HG03175 (cell line): ENCODE data around the gene POLDIP3.
"Not testable (repeated sequence)": the region's sequence is repeated elsewhere in the genome, so short reads cannot be mapped to it uniquely, and the experiment has no call there.

ENCODE experiments used
- ATAC-seq: cut with Tn5 transposase; IDR thresholded peaks from one replicate; pipeline ENCODE4 v1.9.1; 2021; ENCODE audit warnings: mild to moderate bottlenecking, moderate library complexity; ENCODE audit not compliant: unreplicated experiment

The POLDIP3 gene

DNA sequence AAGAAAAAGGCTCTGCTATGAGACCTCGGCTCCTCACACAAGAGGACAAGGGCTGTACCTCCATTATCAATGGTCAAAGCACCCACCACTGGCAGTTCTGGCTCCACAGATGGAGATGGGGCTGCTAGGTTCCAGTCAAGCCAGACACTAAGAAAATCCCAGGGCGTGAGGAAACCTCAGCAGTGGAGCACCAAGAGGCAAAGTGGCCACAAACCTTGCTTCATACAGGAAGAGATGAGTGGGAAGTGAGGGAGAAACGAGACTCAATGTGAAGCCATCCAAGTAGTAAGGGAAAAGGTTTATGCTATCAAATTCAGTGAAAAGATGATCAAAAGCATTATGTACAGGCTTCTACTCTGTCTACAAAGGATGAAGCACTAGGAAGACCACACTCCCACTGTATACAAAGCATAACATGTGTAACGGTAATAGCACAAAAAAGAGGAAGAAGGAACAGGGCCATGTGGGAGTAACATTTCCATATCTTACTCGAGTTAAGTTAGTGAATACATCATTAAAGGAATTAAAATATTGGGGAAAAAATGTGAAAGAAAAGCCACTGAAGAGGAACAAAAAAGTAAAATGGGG lies 27.0 kb downstream of the POLDIP3 start:
- no peak for ATAC-seq

DNA sequence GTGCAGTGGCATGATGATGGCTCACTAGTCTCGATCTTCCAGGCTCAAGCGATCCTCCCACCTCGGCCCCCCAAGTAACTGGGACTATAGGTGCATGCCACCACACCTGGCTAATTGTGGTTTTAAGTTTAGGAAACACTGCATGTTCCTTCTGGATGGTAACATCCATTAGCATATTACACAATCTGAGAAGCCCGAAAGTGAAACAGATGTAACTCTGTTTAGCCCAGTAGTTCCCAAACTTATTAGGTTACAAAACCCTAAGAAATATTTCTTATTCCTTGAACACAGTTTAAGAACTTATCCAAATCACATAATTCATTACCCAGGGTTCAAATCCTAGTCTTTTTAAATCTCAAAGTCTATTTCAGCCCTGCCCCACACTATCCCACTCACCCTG lies 28.3 kb downstream of the POLDIP3 start:
- no peak for ATAC-seq

DNA sequence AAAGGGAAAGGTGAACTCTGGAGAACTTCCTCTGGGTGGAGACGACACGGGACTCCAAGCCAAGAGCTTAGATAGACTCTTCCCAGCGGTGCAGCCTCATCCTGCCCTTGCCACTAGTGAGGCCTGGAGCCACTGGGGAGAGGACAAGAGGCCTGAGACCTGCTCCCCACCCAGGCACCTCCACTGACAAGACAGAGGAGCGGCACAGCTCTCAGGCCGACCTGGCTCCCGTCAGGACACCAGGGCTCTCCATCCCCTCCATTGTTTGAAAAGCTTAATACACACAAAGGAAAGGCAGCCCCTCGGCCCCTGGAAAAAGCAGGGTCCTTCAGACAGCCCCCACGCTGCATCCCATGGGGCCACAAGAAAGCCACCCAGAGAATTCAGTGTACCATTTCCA lies 29.6 kb downstream of the POLDIP3 start:
- no peak for ATAC-seq

DNA sequence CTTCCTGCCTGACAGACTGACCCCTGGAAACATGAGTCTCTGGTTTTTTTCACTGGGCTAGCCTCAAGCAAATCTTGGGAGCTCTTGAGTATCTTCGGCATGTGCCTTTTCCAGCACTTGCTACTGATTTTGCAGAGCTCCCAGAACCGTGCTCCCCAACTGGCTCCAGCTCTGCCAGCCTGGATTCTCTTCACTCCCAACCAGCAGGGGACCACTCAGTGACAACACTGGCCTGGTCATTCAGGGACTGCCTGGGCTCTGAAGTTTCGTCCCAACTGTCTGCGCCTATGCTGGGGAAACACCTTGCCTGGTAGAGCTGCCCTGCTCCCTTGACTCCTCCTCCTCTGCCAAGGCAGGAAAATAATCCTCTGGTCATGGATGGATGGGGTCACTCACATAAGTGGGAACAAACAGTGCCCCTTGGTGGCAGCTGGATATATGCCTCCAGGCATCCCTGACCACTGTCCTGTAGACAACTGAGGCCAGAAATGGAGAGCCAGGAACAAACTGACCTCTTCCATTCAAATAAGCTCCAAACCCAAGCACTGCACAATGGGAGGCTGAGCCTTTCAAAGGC lies 30.2 kb downstream of the POLDIP3 start:
- ATAC-seq, result no peak

DNA sequence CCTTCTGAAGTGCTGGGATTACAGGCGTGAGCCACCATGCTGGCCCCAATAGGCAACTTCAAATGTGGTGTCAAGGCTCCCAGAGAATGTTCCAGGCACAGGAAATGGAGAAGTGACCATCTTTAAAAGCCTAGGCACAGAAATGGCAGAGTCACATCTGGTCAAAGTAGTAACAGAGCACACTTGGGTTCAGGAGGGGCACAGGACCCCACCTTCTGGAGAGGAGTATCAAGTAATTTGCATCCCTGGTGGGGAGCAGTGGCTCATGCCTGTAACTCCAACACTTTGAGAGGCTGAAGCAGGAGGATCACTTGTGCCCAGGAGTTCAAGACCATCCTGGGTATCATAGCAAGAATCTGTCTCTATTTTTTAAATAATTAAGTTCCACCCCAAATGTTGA lies 31.7 kb downstream of the POLDIP3 start:
- no peak for ATAC-seq

DNA sequence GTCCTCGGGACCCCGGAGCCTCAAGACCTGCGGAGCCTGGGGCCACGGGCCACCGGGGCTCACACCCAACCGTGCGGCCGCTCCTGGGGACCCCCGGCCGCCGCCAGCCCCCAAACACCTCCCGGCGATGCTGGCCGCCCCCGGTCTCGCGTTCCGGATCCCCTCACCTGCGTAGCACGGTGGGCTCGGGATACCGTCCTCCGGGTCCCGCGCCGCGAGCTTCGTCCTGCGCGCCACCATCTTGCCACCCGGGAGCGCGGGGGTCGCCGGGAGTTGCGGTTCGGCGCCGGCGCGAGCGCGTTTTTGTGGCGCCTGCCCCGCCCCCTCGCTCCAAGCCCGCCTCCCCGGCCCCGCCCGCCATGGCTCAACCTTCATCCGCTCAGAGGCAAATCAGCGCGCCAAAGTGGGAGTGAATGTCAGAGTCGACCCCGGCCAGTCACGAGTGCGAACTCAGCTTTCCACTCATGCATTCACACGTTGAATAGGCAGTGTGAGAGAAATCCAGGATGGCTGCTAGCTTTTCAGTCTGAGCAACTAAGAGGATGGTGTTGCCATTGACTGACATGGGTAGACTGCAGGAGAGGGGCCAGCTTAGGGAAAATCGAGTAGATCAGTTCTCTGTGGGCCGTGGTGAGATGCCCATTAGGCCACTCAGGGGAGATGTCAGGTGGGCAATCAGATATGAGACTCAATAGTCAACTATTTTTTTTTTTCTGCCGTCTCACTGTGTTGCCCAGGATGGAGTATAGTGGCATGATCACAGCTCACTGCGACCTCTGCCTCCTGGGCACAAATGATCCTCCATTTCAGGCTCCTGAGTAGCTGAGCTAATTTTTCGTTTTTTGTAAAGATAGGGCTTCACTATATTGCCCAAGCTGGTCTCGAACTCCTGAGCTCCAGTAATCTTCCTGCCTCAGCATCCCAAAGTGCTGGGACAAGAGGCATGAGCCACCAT lies 32.6 kb downstream of the POLDIP3 start:
- peak; percentile 69 for ATAC-seq

DNA sequence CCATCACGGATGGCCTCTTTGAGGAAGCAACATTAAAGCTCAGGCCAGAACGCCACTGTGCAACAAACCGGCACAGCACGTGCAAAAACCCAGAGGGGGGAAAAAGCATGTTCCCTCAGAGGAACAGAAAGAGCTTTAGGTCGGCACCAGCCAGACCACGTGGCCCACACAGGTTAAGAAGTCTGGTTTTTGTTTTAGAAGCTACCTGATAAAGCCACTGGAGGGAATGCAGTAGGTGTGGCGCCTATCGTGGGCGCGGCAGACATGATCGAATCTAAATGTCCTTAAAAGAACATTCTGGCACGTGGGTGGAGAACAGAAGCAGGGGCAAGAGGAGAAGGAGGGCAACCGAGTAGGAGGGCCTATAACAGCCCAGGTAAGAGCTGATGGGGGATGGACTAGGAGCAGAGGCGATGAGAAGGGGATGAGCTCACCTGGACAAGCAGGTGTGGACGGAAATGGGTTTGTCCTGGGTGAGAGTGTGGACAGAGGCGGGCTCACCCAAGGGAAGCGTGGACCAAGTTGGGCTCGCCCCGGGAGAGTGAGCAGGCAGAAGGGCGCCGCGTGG lies 33.4 kb downstream of the POLDIP3 start:
- ATAC-seq, result peak; percentile 12

DNA sequence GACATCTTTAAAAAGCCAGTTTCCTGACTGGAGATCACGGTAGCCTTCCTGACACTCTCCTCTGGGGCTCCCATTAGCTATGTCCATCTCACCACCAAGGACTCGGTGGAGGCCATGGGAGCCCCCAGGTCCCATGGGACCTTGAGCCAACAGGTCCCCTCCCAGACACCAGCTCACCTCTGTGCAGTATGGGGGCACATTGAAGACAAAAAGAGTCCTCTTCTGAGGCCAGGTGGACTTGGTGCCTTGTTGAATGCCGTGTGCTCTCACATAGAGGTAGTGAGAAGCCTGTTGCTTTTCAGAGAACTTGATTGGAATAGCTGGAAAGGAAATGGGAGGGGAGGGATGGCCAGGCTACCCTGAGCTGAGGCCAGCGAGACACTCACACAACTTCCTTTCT lies 34.6 kb downstream of the POLDIP3 start:
- not testable (repeated sequence) for ATAC-seq

DNA sequence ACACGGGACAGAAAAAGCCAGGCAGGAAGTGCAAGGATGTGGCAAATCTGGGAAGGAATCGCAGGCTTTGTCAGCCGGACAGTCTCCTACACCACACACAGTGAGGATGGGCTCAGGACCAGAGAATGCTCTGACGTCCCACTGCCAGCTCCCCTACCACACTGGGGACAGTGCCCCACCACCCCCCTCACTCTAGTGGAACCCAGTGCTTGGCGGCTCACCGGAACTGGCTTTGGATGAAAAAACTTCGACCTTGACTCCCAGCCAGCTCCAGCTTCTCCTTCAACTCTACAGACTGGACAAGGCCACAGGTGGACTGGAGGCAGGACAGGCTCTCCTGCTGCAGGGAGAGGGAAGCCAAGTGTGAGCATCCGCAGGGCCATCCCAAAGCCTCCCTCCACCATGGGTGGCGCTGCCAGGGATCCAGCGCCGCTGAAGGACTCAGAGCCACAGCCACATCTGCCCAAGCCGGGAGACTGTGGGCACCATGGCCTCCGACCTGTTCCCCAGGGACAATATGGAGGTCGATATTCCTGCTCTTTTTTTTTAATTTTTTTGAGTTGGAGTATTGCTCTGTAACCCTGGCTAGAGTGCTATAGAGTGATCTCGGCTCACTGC lies 37.0 kb downstream of the POLDIP3 start:
- no peak for ATAC-seq

DNA sequence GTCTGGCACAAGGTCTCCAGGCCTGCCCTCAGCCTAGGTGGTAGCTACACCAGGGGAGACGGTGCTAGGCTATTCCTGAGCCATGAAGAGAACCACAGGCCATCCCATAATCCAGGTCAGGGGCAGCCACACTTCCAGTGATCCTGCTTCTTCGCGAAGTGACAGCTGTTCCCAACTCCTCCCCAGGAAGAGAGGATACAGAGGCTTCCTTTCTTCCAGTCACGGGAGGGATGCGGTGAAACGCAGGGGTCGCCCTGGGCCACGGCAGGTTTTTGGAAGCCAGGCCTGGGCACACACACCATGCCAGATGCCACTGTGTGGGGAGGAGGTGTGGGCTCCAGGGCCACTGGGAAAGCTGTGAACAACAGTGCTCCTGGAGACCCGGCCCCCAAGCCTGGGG lies 37.5 kb downstream of the POLDIP3 start:
- ATAC-seq, result not testable (repeated sequence)

DNA sequence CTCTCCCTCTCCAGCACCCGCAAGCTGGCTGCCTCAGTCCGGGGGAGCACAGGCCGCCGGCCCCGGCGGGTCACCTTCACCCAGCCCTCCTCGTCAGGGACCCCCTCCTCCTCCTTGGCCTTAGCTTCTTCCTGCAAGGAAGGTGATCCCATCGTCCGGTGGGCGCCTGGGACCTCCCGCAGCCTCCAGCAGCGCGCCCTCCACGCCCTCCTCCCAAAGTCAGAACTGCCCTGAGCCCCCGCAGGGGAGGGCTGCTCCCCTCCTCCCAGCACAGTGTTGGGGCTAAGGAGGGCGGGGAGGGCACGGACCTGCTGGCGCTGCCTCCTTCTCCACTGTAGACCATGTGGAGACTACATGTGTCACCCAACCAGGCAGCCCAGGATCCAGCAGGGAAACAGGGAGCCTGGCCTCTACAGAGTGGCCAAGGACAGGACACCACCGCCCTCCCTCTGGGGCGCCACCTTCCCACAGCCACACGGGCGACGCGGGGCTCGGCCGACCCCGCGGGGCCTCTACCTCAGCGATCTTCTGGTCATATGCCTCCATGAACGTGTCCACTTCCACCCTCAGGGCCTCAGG lies 38.6 kb downstream of the POLDIP3 start:
- ATAC-seq, result not testable (repeated sequence)

DNA sequence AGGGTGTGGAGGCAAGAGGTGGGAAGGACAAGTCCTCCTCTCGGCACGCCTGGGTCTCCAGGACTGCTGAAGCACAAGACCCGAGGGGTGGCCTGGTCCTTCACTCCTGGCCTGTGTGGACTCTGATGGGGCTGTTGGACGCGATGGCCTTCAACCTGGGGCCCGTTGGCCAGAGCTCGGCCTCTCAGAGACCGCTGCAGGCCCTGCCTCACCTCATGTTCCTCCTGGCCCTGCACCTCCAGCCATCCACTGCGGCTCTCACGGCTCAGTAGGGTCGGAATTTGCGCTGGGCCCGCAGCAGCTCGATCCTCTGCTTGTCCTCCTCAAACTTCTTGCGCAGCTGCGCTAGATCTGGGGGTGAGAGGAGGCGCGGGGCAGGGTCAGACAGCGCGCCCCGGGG lies 40.2 kb downstream of the POLDIP3 start:
- ATAC-seq, result not testable (repeated sequence)

DNA sequence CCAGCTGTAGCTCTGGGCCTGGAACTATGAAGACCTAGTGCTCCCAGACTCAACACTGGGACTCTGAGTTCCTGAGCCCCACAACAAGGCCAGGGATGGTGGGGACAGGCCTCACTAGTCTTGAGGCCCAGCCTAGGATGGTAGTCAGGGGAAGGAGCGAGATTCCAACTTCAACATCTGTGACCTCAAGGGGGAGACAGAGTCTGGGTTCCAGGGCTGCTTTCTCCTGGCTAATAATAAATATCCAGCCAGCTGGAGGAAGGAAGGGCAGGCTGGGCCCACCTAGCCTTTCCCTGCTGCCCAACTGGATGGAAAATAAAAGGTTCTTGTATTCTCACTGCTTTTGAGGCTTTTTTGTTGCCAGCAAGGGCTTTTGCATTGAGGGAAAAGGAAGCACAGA lies 40.6 kb downstream of the POLDIP3 start:
- ATAC-seq, result not testable (repeated sequence)

DNA sequence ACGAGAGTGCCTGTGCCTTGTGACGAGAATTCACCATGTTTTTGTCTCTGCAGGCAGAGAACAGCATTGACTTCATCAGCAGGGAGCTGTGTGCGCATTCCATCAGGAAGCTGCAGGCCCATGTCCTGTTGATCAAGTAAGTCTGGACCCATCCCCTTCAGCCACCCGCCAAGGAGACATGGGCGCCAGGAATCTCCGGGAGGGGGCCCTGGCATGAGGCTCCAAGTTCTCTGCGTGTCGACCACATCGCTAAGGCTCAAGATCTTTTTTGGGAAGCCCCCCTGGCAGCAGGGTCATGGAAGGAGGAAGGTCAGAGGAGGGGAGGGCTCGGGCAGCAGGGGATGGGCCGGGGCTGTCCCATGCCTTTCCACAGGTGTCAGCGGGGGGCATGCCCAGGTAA lies 43.6 kb downstream of the POLDIP3 start:
- ATAC-seq, result not testable (repeated sequence)

DNA sequence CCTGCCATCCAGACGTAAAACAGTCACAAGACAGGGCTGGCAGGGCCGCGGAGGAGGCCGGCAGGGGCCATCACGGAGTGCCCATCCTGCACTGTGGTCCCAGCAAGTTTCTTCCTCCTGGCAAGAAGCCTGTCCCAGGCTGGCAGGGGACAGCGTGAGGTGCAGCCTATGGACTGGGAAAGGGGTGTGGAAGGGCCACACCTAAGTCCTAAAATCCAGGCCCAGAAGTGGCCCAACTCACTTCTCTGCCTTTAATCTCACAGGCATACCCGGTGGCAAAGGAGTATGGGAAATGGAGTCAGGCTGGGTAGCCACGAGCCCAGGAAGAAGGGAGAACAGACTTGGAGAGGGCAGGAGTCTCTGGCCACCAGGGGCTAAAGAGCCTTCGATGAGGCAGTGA lies 44.1 kb downstream of the POLDIP3 start:
- ATAC-seq, result not testable (repeated sequence)

DNA sequence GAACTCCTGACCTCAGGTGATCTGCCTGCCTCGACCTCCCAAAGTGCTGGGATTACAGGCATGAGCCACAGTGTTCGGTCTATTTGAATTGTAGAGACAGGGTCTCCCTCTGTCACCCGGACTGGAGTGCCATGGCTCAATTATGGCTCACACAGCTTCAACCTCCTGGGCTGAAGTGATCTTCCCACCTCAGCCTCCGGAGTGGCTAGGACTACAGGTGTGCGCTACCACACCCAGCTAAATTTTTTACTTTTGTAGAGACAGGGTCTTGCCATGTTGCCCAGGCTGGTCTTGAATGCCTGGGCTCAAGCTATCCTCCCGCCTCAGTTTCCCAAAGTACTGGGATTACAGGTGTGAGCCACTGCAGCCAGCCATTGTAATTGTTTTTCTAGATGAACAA lies 46.7 kb downstream of the POLDIP3 start:
- ATAC-seq, result not testable (repeated sequence)

DNA sequence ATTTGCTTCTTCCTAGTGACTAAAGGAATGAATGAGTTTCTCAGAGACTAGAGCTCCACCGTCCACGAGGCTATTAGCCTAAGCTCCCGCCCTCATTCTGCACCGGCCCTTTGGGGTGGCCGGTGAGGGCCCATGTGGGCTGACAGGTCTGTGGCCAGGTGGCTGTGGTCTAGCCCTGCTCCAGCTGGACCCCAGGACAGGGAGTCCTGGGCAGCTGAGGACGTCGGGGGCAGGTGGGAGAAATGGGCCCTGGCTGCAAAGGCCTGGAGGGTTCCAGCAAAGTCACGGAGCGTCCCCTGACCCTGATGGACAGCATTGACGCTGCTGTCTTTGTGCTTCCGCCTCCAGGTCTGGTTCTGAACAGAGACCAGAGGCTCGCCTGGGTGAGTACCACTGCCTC lies 48.7 kb downstream of the POLDIP3 start:
- no peak for ATAC-seq

DNA sequence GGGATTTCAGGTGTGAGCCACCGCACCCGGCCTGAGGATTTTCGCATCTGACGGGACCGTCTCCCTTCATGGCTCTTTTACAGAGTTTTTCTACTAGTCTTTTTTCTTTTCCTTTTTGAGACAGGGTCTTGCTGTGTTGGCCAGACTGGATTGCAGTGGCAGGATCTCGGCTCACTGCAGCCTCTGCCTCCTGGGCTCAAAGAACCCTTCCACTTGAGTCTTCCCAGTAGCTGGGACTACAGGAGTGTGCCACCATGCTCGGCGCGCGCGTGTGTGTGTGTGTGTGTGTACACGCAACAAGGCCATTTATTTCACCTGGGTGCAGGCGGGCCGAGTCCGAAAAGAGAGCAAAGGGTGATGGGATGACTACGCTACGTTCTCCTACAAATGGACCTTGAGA lies 50.0 kb downstream of the POLDIP3 start:
- no peak for ATAC-seq

DNA sequence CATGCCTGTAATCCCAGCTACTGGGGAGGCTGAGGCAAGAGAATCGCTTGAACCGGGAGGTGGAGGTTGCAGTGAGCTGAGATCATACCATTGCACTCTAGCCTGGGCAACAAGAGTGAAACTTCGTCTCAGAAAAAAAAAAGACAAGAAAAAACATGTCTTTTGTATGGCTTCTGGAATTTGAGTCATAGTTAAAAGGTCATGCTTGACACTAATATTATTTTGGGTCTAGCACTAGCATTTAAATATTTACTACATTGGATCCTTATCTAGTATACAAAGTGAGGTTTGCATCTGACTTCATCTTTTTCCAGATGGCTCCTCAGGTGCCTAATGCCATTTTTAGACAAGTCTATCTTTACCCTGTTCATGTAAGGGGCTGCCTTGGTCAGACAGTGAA lies 50.7 kb downstream of the POLDIP3 start:
- ATAC-seq, result not testable (repeated sequence)

DNA sequence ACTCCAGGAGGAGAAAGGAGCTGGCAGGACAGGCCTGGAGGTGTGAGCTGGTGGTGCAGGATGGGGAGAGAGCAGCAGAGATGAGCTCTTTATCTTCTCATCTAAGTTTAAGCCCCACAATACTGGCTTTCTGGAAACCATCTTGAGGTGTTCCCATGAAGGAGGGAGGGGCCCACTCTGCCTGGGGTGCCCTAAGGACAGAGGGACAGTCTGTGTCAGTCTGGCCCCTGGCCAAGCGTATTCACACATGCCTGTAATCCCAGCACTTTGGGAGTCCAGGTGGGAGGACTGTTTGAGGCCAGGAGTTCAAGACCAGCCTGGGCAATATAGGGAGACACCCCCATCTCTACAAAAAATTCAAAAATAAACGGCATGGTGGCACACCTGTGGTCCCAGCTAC lies 52.0 kb downstream of the POLDIP3 start:
- no peak for ATAC-seq

DNA sequence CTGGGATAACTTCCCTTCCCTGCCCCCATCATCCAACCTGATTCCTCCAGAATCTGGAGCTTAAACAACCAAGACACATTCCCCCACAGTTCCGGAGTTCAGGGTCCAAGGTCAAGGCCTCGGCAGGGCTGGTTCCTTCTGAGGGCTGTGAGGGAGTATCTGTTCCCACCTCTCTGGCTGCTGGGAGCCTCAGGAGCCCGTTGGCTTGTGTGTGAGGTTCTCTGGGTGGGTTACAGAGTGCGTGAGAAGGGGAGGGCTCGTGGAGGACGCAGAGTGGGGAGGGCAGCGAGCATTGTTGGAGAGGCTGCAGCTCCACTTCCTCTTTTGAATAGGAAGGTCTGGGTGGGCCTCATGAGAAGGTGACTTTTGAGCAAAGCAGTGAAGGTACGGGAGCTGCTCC lies 52.4 kb downstream of the POLDIP3 start:
- peak; percentile 52 for ATAC-seq
